CD4-positive, alpha-beta T cell treated with Interleukin-21 for 1 hour (primary cell): ENCODE measurements around the gene CPNE7.

Experiments used
- DNase-seq: peaks from one replicate; pipeline ENCODE4 v3.0.0-alpha.2; 2020

The CPNE7 gene

DNA sequence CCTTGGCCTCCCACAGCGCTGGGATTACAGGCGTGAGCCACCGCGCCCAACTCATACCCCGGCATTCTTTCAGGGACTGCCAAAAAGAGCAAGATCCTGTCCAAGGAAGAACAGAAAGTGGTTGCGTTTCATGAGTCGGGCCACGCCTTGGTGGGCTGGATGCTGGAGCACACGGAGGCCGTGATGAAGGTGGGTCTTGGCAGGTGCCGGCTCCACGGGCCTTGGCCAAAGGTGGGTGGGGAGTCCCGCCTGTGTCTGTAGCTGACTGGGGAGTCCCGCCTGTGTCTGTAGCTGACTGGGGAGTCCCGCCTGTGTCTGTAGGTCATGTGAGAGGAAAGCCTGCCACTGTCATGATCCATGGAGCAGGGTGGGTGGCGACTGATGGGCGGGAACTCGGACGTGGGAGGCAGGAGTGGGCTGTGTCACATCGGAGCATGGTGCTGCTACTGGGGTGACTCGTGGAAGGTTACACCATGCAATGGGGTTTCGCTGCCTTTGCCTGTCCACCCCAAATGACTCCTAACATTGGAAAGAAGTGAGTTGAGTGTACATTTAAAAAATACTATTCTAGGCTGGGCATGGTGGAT lies 25.0 kb upstream of the CPNE7 start:
- DNase-seq, result no peak

GRCh38 chr16:89552329-89552728 lies 23.2 kb upstream of the CPNE7 start:
- DNase-seq, result no peak

DNA sequence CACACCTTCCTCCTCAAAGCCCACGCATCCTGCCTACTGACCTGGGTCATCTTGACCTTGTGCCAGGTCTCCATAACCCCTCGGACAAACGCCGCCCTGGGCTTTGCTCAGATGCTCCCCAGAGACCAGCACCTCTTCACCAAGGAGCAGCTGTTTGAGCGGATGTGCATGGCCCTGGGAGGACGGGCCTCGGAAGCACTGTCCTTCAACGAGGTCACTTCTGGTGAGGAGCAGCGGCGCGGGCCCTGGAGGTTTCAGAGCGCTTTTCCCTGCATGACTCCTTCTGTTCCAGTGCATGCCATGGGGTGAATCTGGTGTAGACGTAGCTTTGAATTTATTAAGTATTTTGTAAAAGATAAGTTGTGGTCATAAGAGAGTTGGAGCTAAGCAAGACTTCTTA lies 22.6 kb upstream of the CPNE7 start:
- DNase-seq, result no peak

- no peak for DNase-seq
Observed at GRCh38 chr16:89553733-89554132, 21.8 kb upstream of the CPNE7 start.

GRCh38 chr16:89554343-89554742 lies 21.2 kb upstream of the CPNE7 start:
- no peak for DNase-seq

DNA sequence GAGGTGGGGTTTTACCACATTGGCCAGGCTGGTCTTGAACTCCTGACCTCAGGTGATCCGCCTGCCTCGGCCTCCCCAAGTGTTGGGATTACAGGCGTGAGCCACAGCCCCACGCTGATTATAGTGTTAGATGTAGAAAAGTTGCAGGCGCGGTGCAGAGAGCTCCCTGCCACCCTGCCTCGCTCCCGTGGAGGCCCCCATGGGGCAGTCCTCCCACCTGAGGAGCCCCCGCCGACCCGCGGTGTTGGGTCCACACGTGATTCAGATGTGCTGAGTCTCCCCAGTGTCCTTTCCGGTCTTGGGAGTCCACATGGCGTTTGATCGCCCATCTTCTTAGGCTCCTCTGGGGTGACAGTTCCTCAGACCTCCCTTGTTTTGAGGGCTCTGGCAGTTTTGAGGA lies 20.3 kb upstream of the CPNE7 start:
- DNase-seq, result no peak

DNA sequence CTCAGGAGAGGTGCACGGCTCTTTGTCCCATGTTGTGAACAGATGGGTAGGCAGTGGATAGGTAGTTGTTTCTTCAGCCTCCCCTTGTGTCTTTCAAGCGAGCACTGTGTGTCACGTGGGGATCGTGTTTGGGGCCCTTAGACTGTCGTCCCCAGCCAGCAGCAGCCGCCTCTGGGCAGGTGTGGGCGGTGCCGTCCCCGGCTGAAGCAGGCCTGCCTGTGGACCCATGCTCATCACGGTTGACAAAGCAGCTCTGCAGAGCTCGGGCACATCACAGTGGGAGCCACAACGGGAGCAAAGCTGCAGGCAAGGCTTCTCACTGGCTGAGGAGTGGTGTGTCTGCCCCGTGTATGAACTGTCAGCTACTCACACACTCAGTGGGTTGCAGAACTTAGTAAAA lies 19.8 kb upstream of the CPNE7 start:
- DNase-seq, result no peak

GRCh38 chr16:89556750-89557689 lies 18.5 kb upstream of the CPNE7 start:
- DNase-seq, result peak; percentile 82

- DNase-seq, result no peak
Observed at GRCh38 chr16:89557690-89558490, 17.7 kb upstream of the CPNE7 start.

- DNase-seq, result peak; percentile 95
Observed at GRCh38 chr16:89560378-89561141, 15.0 kb upstream of the CPNE7 start, which contains the start of gene RPL13. Gene RPL13, plus strand, starts transcription at chr16:89560682. Its CDS starts 278 bp downstream, at chr16:89560960.

DNA sequence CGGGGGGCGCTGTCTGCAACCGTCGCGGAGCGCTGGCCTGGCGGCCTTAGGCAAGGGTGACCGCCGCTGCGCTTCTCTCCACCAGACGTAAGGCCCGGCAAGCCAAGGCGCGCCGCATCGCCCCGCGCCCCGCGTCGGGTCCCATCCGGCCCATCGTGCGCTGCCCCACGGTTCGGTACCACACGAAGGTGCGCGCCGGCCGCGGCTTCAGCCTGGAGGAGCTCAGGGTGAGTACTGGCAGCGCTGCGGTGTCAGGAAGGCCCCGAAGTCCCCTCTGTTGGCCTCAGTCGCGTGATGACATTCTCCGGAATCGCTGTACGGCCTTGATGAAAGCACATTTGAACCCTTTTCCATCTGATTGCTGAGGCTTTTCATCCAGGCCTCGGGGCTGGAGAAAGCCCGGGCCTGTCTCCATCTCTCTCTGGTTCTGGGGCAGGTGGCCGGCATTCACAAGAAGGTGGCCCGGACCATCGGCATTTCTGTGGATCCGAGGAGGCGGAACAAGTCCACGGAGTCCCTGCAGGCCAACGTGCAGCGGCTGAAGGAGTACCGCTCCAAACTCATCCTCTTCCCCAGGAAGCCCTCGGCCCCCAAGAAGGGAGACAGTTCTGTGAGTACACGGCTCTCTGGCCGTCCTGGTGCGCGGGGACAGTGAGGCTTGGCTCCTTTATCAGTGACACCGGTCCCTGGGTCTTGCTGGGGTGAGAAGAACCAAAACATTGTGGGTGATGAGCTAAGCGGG lies 14.2 kb upstream of the CPNE7 start:
- DNase-seq, result peak; percentile 12

DNA sequence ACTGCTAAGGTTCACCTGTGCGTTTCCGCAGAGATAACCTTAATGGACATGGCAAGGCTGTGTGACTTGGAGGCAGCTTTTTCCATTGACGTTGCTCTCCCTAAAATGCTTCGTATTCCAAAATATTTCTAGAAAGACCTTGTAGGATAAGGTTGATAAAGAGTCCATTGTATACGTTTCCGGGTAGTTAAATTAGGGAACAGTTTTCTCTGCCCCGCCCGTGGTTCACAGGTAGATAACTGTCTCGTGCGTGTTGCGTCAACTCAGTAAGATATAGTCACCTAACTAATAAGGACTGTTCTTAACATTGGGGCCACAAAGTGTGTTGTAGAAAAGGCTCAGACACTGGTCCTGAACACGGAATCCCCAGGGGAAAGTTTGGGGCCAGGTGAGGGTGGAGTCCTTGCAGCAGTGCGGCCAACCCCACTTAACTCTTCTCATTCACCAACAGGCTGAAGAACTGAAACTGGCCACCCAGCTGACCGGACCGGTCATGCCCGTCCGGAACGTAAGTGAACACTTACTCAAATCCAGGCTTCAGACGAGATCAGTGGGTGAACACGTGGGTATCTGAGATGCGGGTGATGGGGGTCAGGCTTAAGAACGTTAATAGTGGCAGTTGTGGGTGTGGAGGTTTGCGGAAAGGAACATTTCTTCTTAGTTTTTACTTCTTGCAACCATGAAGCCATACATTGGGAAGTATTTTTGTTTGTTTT lies 13.5 kb upstream of the CPNE7 start:
- DNase-seq, result no peak

DNA sequence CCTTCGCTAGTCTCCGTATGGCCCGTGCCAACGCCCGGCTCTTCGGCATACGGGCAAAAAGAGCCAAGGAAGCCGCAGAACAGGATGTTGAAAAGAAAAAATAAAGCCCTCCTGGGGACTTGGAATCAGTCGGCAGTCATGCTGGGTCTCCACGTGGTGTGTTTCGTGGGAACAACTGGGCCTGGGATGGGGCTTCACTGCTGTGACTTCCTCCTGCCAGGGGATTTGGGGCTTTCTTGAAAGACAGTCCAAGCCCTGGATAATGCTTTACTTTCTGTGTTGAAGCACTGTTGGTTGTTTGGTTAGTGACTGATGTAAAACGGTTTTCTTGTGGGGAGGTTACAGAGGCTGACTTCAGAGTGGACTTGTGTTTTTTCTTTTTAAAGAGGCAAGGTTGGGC lies 12.6 kb upstream of the CPNE7 start:
- DNase-seq, result no peak

DNA sequence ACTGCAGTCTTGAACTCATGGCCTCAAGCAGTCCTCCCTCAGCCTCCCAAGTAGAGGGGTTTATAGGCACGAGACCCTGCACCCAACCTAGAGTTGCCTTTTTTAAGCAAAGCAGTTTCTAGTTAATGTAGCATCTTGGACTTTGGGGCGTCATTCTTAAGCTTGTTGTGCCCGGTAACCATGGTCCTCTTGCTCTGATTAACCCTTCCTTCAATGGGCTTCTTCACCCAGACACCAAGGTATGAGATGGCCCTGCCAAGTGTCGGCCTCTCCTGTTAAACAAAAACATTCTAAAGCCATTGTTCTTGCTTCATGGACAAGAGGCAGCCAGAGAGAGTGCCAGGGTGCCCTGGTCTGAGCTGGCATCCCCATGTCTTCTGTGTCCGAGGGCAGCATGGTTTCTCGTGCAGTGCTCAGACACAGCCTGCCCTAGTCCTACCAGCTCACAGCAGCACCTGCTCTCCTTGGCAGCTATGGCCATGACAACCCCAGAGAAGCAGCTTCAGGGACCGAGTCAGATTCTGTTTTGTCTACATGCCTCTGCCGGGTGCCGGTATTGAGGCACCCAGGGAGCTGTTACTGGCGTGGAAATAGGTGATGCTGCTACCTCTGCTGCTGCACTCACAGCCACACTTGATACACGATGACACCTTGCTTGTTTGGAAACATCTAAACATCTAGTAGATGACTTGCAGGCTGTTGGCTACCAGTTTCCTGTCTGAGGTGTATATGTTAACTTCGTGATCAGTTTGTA lies 11.7 kb upstream of the CPNE7 start:
- DNase-seq, result no peak

DNA sequence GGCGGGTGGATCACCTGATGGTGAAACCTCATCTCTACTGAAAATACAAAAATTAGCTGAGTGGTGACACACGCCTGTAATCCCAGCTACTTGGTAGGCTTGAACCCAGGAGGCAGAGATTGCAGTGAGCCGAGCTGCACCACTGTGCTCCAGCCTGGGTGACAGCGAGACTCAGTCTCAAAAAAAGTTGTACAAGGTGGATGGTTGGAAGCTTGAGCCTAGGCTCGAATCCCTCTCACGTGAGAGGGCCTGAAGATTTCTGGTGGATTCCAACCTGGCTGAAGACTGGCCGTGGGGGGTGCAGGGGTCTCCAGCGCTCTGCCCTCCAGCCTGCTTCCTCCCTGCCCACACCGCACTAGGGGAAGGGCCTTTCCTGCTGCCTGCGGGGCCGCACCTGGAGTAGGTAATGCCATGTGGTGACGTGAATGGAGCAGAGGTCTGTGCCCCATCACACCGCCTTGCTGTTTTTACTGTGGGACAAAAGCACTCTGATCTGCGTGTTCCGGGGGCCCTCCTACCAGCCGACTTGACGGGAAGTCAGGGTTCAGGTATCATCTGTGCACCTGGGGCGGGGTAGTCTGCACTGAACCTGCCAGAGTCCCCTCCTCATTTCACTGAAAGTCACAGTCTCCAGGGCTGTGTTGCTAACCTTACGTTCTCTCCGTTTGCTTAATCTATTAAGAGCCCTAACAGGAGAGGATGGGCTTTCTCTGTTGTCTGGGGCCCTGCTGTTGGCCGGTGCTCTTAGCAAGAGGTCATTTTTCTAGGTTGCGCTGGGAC lies 10.9 kb upstream of the CPNE7 start:
- DNase-seq, result no peak

GRCh38 chr16:89565256-89565505 lies 10.4 kb upstream of the CPNE7 start:
- no peak for DNase-seq

GRCh38 chr16:89565506-89566372 lies 9.8 kb upstream of the CPNE7 start:
- DNase-seq, result peak; percentile 46

GRCh38 chr16:89567656-89568594 lies 7.6 kb upstream of the CPNE7 start:
- DNase-seq, result no peak
